Prostate gland (tissue), 2 donors: Measurements from ENCODE around the gene DIPK1C.

Source experiments
- POLR2A ChIP-seq: fragments of 450-650 bp; IDR thresholded peaks from one replicate; pipeline ENCODE4 v1.6.1; 2016; ENCODE audit warnings: antibody characterized with exemption, mild to moderate bottlenecking
- POLR2AphosphoS5 ChIP-seq: sonication (generic); formaldehyde crosslinking; IDR thresholded peaks from one replicate; pipeline ENCODE4 v1.6.1; 2017; ENCODE audit warnings: antibody characterized with exemption
- TF ChIP-seq, protein P1 (sequence below), 4 experiments: fragments of 200-600 bp in 2 of 4; fragments of 450-650 bp in 2 of 4; sonication (generic) in 2 of 4; IDR thresholded peaks; 1 replicate in 3 of 4; 2 replicates in 1 of 4; pipeline ENCODE4 v1.5.1; 2016 to 2019; ENCODE audit warnings: antibody characterized with exemption in 4 of 4, mild to moderate bottlenecking in 2 of 4, moderate library complexity in 2 of 4

DNA sequence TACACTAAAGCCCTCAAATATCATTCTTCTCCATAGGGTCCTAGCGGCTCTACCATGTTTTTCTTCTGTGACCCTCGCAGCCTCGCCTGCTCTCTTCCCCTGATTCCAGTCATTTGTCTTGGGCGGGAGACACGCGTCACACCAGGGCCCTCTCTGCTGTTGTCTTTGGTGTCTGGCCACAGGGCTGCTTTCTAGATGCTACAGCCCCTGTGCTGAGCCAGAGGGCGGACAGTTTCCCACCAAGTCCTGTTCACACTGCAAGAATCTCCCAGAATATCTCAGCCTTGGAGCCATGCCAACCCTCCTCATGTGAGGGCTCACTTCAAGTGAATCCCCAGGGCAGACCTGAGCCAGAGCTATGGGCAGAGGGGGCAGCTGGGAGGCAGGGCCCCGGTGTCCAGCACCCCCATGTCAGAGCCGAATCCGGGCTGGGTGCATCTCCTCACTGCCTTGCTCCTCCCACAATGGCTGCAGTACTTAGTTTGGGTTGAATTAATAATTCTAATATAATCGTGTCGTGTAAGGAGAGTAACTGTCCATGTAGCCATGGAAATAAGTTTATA lies 42.1 kb downstream of the DIPK1C start:
- TF ChIP-seq, protein P1, sequence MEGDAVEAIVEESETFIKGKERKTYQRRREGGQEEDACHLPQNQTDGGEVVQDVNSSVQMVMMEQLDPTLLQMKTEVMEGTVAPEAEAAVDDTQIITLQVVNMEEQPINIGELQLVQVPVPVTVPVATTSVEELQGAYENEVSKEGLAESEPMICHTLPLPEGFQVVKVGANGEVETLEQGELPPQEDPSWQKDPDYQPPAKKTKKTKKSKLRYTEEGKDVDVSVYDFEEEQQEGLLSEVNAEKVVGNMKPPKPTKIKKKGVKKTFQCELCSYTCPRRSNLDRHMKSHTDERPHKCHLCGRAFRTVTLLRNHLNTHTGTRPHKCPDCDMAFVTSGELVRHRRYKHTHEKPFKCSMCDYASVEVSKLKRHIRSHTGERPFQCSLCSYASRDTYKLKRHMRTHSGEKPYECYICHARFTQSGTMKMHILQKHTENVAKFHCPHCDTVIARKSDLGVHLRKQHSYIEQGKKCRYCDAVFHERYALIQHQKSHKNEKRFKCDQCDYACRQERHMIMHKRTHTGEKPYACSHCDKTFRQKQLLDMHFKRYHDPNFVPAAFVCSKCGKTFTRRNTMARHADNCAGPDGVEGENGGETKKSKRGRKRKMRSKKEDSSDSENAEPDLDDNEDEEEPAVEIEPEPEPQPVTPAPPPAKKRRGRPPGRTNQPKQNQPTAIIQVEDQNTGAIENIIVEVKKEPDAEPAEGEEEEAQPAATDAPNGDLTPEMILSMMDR (IDR thresholded peaks at IDR 0.05) = no peak
- TF ChIP-seq POLR2A (no peak), POLR2AphosphoS5 (no peak)
